22Rv1 (cell line): ENCODE measurements around the gene JDP2.

Experiments used
- ZFX ChIP-seq: fragments of 450-650 bp; IDR thresholded peaks from 2 replicates; pipeline ENCODE4 v1.6.1; 2017; ENCODE audit warnings: antibody characterized with exemption, borderline replicate concordance
- TF ChIP-seq, protein P1 (sequence below): fragments of 450-650 bp; IDR thresholded peaks from 2 replicates; pipeline ENCODE4 v1.5.1; 2017; ENCODE audit warnings: mild to moderate bottlenecking

- TF ChIP-seq, protein P1, sequence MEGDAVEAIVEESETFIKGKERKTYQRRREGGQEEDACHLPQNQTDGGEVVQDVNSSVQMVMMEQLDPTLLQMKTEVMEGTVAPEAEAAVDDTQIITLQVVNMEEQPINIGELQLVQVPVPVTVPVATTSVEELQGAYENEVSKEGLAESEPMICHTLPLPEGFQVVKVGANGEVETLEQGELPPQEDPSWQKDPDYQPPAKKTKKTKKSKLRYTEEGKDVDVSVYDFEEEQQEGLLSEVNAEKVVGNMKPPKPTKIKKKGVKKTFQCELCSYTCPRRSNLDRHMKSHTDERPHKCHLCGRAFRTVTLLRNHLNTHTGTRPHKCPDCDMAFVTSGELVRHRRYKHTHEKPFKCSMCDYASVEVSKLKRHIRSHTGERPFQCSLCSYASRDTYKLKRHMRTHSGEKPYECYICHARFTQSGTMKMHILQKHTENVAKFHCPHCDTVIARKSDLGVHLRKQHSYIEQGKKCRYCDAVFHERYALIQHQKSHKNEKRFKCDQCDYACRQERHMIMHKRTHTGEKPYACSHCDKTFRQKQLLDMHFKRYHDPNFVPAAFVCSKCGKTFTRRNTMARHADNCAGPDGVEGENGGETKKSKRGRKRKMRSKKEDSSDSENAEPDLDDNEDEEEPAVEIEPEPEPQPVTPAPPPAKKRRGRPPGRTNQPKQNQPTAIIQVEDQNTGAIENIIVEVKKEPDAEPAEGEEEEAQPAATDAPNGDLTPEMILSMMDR, result no peak
- TF ChIP-seq ZFX, result no peak
Measured at GRCh38 chr14:75452324-75452723, 24.5 kb downstream of the JDP2 start.
